B cell (primary cell): ENCODE data around the gene CCT8L2. TPM values are rescaled to one million over a fixed set of nuclear protein-coding genes. Genes with fewer than 3 reads are reported as not detected.
"Not testable (repeated sequence)": the region's sequence is repeated elsewhere in the genome, so short reads cannot be mapped to it uniquely, and the experiment has no call there.

Source experiments
- ATAC-seq: fragments of 200-7000 bp; cut with Tn5 transposase; one replicate; pipeline ENCODE4 v1.10.0; 2021; ENCODE audit warnings: low read depth, mild to moderate bottlenecking, moderate number of reproducible peaks, moderate library complexity
- CTCF ChIA-PET: fragments of 350-600 bp; sonication (Branson Sonifier 250); formaldehyde crosslinking; loops from one replicate; lab custom pipeline; 2021; ENCODE audit warnings: antibody characterized with exemption, inconsistent platforms; lab: Charles Lee
- POLR2A ChIA-PET: fragments of 350-600 bp; sonication (Branson Sonifier 250); formaldehyde crosslinking; loops from one replicate; lab custom pipeline; 2021; ENCODE audit warnings: antibody characterized with exemption; lab: Charles Lee
- DNase-seq: peaks from one replicate; pipeline ENCODE4 v3.0.0; 2013
- H2AFZ ChIP-seq: 2 replicates; pipeline ENCODE4 v1.6.1; 2012; ENCODE audit warnings: mild to moderate bottlenecking, low read depth, low read length; ENCODE audit not compliant: insufficient read depth, poor library complexity, severe bottlenecking
- H3K27ac ChIP-seq, 2 donors: 1 replicate in 1 of 2; 2 replicates in 1 of 2; pipeline ENCODE4 v1.5.1; 2012 to 2013; ENCODE audit warnings: low read length in 2 of 2, mild to moderate bottlenecking in 2 of 2, moderate library complexity in 1 of 2
- H3K27me3 ChIP-seq, 4 experiments: fragments of 200-600 bp in 1 of 4; sonication (generic) in 1 of 4; replicated peaks in 1 of 4; 1 replicate in 2 of 4; 2 replicates in 2 of 4; pipeline versions ENCODE4 v1.6.1 to v1.7.0; 2013 to 2016; ENCODE audit warnings: low read length in 3 of 4, mild to moderate bottlenecking in 2 of 4, mixed read lengths in 1 of 4, moderate library complexity in 1 of 4; ENCODE audit not compliant: insufficient read depth in 4 of 4, control insufficient read depth in 3 of 4; ENCODE audit errors: control extremely low read depth in 1 of 4
- H3K36me3 ChIP-seq, 2 experiments: replicated peaks in 1 of 2; 1 replicate in 1 of 2; 2 replicates in 1 of 2; pipeline versions ENCODE4 v1.6.1 to v1.7.1; 2013; ENCODE audit warnings: low read length in 1 of 2; ENCODE audit not compliant: insufficient read depth in 2 of 2, control insufficient read depth in 1 of 2; ENCODE audit errors: control extremely low read depth in 1 of 2, extremely low read depth in 1 of 2
- H3K4me1 ChIP-seq, 2 donors: fragments of 200-600 bp in 1 of 2; sonication (generic) in 1 of 2; 1 replicate in 1 of 2; 2 replicates in 1 of 2; pipeline versions ENCODE4 v1.5.1 to v1.6.1; 2013 to 2017; ENCODE audit warnings: low read length in 2 of 2; ENCODE audit not compliant: control insufficient read depth in 2 of 2, insufficient read depth in 2 of 2
- H3K4me2 ChIP-seq: replicated peaks from 2 replicates; pipeline ENCODE3; 2012; ENCODE audit warnings: mild to moderate bottlenecking, low read depth, low read length; ENCODE audit not compliant: poor library complexity, severe bottlenecking
- H3K4me3 ChIP-seq, 5 experiments: fragments of 200-600 bp in 1 of 5; sonication (generic) in 1 of 5; 1 replicate in 3 of 5; 2 replicates in 2 of 5; pipeline versions ENCODE4 v1.5.1 to v1.7.0; 2011 to 2016; ENCODE audit warnings: low read length in 4 of 5, mild to moderate bottlenecking in 4 of 5, low read depth in 2 of 5, control low read depth in 1 of 5, moderate library complexity in 1 of 5; ENCODE audit not compliant: insufficient read depth in 1 of 5; ENCODE audit errors: control extremely low read depth in 1 of 5, extremely low read depth in 1 of 5
- H3K79me2 ChIP-seq: fragments of 200-600 bp; sonication (generic); one replicate; pipeline ENCODE4 v1.6.0; 2016; ENCODE audit warnings: low read length; ENCODE audit not compliant: control insufficient read depth, insufficient read depth
- H3K9ac ChIP-seq: fragments of 200-600 bp; sonication (generic); 2 replicates; pipeline ENCODE4 v1.6.1; 2017; ENCODE audit warnings: mild to moderate bottlenecking, low read length, moderate library complexity
- H3K9me3 ChIP-seq, 3 donors: one replicate each; pipeline versions ENCODE4 v1.6.1 to v1.7.1; 2013; ENCODE audit warnings: low read length in 2 of 3; ENCODE audit not compliant: control insufficient read depth in 2 of 3, insufficient read depth in 1 of 3; ENCODE audit errors: control extremely low read depth in 1 of 3
- H4K20me1 ChIP-seq: 2 replicates; pipeline ENCODE4 v1.6.0; 2012; ENCODE audit warnings: mild to moderate bottlenecking, low read length; ENCODE audit not compliant: insufficient read depth, control insufficient read depth, poor library complexity, severe bottlenecking
- H3K27ac Mint-ChIP-seq: one replicate; pipeline ENCODE4 v1.8.0; 2021; ENCODE audit warnings: mixed read lengths
- H3K27me3 Mint-ChIP-seq: one replicate; pipeline ENCODE4 v1.8.0; 2021; ENCODE audit warnings: mixed read lengths
- H3K4me1 Mint-ChIP-seq: one replicate; pipeline ENCODE4 v1.8.0; 2021; ENCODE audit warnings: mixed read lengths
- H3K4me3 Mint-ChIP-seq: one replicate; pipeline ENCODE4 v1.8.0; 2021; ENCODE audit warnings: mixed read lengths
- H3K9me3 Mint-ChIP-seq: one replicate; pipeline ENCODE4 v1.8.0; 2022; ENCODE audit warnings: mixed read lengths; ENCODE audit not compliant: insufficient read depth
- WGBS: methylation state at CpG from one replicate; pipeline ENCODE4 v1.1.5; 2013; ENCODE audit warnings: missing lambda C conversion rate; ENCODE audit not compliant: insufficient coverage; 5-methylcytosine and 5-hydroxymethylcytosine counted together
- intact Hi-C: fragments of 100-400 bp; cut with micrococcal nuclease; formaldehyde crosslinking; loops from one replicate; pipeline ENCODE4 v1.10.0; 2022
- polyA plus RNA-seq: library from polyadenylated mRNA; depleted of rRNA; stranded (reverse); fragments of >200 nt; gene quantifications from 2 replicates; pipeline ENCODE4 v1.2.3, GENCODE V29; 2012
- total RNA-seq, 2 donors: library from RNA; stranded (reverse); fragments of 120-200 nt in 1 of 2; gene quantifications; 1 replicate in 1 of 2; 2 replicates in 1 of 2; pipeline versions ENCODE4 v1.2.3 to v1.2.4, GENCODE V29; 2013 to 2022

CCT8L2 gene
- total and polyA plus RNA-seq, 2 donors (not counting 1 experiment from before 2014, with no cell fraction given): not detected

DNA sequence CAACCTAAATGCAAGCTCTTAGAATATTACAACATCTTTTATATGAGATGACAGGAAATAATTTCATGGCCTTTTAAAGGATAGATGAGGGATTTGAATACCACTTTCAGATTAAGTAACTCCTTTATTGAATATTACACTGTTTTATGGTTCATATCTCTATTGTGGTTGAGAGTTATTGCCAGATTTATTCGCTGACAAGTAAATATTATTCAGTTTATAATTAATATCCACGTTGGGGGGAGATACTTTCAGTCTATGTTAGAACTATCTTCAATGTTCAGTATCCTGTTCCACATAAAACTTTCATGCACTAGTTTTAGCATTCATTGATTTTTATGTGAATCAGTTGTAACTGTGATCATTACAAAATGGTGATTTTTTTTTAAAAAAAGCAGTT lies 32.4 kb upstream of the CCT8L2 start:
- H3K36me3 ChIP-seq, H3K4me1 Mint-ChIP-seq, intact Hi-C loops, H3K27me3 ChIP-seq, H3K79me2 ChIP-seq, H2AFZ ChIP-seq, CTCF ChIA-PET, H3K9ac ChIP-seq, H3K27ac Mint-ChIP-seq, H4K20me1 ChIP-seq, ATAC-seq, H3K9me3 Mint-ChIP-seq, H3K4me3 Mint-ChIP-seq, H3K27ac ChIP-seq, POLR2A ChIA-PET, H3K4me2 ChIP-seq, H3K27me3 Mint-ChIP-seq, DNase-seq, H3K4me3 ChIP-seq, H3K4me1 ChIP-seq, H3K9me3 ChIP-seq: not testable (repeated sequence)
- WGBS: no CpG with 5 or more reads among the region's 2 CpGs

DNA sequence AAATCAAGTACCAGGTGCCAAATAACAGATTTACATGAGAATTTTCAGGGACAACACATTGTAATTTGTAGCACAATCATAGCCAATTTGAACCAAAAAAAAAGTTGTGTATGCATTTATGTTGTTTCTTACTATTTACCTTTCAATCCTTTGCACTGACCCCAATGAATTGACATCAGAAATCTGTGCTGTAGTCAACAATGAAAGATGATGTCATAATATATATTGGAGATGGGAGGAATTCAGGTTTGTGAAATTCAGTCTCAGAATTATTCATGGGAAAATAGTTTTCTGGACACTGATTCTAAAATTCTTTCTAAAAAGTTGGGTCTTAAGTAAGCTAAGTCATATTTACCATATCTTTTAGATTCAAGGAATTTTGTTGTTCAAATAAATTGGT lies 31.0 kb upstream of the CCT8L2 start:
- CTCF ChIA-PET, H3K36me3 ChIP-seq, ATAC-seq, H3K79me2 ChIP-seq, H3K9me3 Mint-ChIP-seq, H3K27me3 Mint-ChIP-seq, H4K20me1 ChIP-seq, H2AFZ ChIP-seq, POLR2A ChIA-PET, H3K4me1 Mint-ChIP-seq, H3K9ac ChIP-seq, H3K9me3 ChIP-seq, H3K4me1 ChIP-seq, DNase-seq, H3K27me3 ChIP-seq, H3K4me3 Mint-ChIP-seq, H3K4me2 ChIP-seq, H3K27ac Mint-ChIP-seq, H3K27ac ChIP-seq, H3K4me3 ChIP-seq, intact Hi-C loops: not testable (repeated sequence)

DNA sequence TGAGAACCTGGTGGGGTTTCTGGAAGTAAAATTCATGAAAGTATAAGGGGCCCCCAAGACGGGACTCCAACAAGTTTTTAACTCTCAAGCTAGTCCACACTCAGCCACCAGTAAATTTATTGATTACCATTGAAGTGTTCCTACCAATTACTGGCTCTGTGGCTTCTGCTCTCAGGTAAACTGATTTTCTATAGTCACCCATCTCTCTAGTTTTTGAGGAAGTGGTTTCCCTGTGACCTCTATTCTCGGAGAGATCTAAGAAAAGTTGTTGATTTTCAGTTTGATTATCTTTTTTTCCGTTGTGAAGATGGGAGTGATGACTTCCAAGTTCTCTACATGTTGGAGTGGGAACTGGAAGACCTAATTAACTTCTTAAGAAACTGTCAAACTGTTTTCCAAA lies 24.9 kb upstream of the CCT8L2 start:
- H2AFZ ChIP-seq, H3K79me2 ChIP-seq, H3K27ac Mint-ChIP-seq, ATAC-seq, H3K27me3 ChIP-seq, POLR2A ChIA-PET, H3K9ac ChIP-seq, H3K27ac ChIP-seq, H3K4me3 Mint-ChIP-seq, H3K4me2 ChIP-seq, H4K20me1 ChIP-seq, intact Hi-C loops, H3K4me3 ChIP-seq, H3K4me1 ChIP-seq, H3K4me1 Mint-ChIP-seq, H3K9me3 Mint-ChIP-seq, H3K36me3 ChIP-seq, H3K9me3 ChIP-seq, CTCF ChIA-PET, DNase-seq: not testable (repeated sequence)
- H3K27me3 Mint-ChIP-seq: peaks cover 10% of the 10 kb centered on the region
- WGBS: no CpG with 5 or more reads among the region's 3 CpGs

DNA sequence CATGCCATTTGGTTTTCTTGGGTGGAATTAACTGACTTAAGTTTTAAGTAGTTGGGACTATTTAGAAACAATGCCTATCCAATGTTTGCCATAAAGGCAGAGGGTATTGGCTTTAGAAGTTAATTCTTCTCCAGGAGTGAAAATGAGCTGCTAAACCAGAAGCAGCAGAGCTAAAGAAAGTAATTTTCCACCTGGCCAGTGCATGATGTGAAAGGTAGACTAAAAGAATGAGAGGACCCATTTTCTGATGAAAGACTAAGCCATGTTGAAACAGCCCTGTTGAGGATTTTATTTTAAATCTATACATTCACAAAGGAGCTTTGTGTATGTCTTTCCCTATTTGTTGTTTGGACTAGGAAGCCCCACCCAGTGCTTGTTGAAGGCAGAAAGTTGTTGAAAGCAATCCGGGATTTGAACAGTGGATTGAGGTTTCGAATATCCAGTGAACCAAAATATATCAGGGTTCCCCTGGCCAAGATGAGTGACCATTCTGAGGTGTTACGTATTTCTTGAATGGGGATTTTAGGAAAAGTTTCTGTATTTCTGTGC lies 23.9 kb upstream of the CCT8L2 start:
- POLR2A ChIA-PET, H3K4me1 Mint-ChIP-seq, H3K4me3 Mint-ChIP-seq, DNase-seq, intact Hi-C loops, H3K27ac Mint-ChIP-seq, H3K9me3 Mint-ChIP-seq, H3K36me3 ChIP-seq, H3K27ac ChIP-seq, H3K79me2 ChIP-seq, H3K4me2 ChIP-seq, H4K20me1 ChIP-seq, H3K4me1 ChIP-seq, CTCF ChIA-PET, H2AFZ ChIP-seq, H3K4me3 ChIP-seq, H3K9ac ChIP-seq, ATAC-seq, H3K27me3 ChIP-seq, H3K9me3 ChIP-seq: not testable (repeated sequence)
- peaks cover 19% of the 10 kb centered on the region for H3K27me3 Mint-ChIP-seq
- WGBS: 100% methylated on average over 1 of the region's 3 CpGs
